Progenitor cell of endocrine pancreas (in vitro differentiated cells): ENCODE measurements around the gene MOB3B. TPM values are rescaled to one million over a fixed set of nuclear protein-coding genes. Genes with fewer than 3 reads are reported as not detected.
A peak's percentile ranks its signal among the peaks of the same experiment; 100 is the strongest.

Experiments
- DNase-seq: peaks from one replicate; pipeline ENCODE4 v3.0.0; 2021; ENCODE audit warnings: low spot score; ENCODE audit not compliant: unreplicated experiment
- H3K27ac Mint-ChIP-seq: 2 replicates; pipeline ENCODE4 v1.8.0; 2021; ENCODE audit warnings: mild to moderate bottlenecking, moderate library complexity, mixed read lengths
- H3K27me3 Mint-ChIP-seq: 2 replicates; pipeline ENCODE4 v1.8.0; 2021; ENCODE audit warnings: mixed read lengths
- H3K36me3 Mint-ChIP-seq: 2 replicates; pipeline ENCODE4 v1.8.0; 2022; ENCODE audit warnings: mixed read lengths; ENCODE audit not compliant: insufficient read depth
- H3K4me1 Mint-ChIP-seq: 2 replicates; pipeline ENCODE4 v1.8.0; 2021; ENCODE audit warnings: low read depth, mixed read lengths
- H3K4me3 Mint-ChIP-seq: 2 replicates; pipeline ENCODE4 v1.8.0; 2021; ENCODE audit warnings: low read depth, mild to moderate bottlenecking, moderate library complexity, mixed read lengths
- H3K9me3 Mint-ChIP-seq: 2 replicates; pipeline ENCODE4 v1.8.0; 2021; ENCODE audit warnings: low read depth, mixed read lengths
- total RNA-seq: library from RNA; stranded (reverse); gene quantifications from 2 replicates; pipeline ENCODE4 v1.2.1, GENCODE V29; 2021
- TF ChIP-seq, protein P1 (sequence below): fragments of 200-600 bp; sonication (generic); IDR thresholded peaks from one replicate; pipeline ENCODE4 v1.5.0; 2021; ENCODE audit warnings: antibody characterized with exemption, mild to moderate bottlenecking; ENCODE audit not compliant: unreplicated experiment

MOB3B gene
- total RNA-seq, 1 donor from 2014 or later, result 15.4 TPM

DNA sequence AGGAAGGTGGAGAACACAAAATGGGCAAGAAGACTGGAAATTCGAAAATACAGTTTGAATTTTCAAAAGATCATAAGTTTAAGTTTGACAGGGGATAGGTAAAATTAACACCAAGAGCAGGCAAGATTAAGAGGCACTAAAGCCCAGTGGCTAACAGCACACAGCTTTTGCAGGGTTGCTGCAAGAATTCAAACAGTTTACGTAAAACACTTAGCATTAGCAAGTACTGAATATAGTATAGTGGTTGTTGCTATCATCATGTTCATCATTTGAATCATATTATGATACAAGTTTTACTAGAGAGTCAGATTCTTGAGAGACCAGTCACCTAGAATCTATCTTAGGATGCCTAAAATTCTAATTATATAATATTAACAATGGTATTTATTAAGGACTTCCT is 66.8 kb downstream of the MOB3B start:
- Mint-ChIP-seq H3K27ac (no peak overlapping the region), H3K4me1 (peaks cover 15% of the 10 kb centered on the region), H3K36me3 (peaks cover 7% of the 10 kb centered on the region), H3K9me3 (peaks cover 6% of the 10 kb centered on the region), H3K4me3 (no peak overlapping the region), H3K27me3 (no peaks in the 10 kb centered on the region)
- DNase-seq, result no peak
- TF ChIP-seq, protein P1, sequence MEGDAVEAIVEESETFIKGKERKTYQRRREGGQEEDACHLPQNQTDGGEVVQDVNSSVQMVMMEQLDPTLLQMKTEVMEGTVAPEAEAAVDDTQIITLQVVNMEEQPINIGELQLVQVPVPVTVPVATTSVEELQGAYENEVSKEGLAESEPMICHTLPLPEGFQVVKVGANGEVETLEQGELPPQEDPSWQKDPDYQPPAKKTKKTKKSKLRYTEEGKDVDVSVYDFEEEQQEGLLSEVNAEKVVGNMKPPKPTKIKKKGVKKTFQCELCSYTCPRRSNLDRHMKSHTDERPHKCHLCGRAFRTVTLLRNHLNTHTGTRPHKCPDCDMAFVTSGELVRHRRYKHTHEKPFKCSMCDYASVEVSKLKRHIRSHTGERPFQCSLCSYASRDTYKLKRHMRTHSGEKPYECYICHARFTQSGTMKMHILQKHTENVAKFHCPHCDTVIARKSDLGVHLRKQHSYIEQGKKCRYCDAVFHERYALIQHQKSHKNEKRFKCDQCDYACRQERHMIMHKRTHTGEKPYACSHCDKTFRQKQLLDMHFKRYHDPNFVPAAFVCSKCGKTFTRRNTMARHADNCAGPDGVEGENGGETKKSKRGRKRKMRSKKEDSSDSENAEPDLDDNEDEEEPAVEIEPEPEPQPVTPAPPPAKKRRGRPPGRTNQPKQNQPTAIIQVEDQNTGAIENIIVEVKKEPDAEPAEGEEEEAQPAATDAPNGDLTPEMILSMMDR, result no peak

DNA sequence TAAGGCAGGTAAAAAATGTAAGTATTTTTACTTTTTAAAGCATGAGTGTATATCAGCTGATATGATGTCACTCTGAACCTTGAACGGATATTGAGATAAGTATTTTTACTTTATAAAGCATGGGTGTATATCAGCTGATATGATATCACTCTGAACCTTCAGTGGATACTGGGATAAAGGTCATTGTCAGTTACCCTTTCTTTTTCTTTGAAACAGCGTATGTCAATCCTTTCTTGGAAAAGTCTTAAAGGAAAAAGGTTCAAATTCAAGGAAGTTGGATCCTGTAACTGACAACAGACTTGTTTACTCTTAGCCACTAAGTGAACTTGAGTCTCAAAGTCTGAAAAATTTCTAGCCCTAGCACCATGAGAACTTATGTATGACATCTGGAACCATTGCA is 67.2 kb downstream of the MOB3B start:
- Mint-ChIP-seq H3K27ac (peak overlapping the region; percentile 15), H3K36me3 (peaks cover 7% of the 10 kb centered on the region), H3K4me1 (peaks cover 19% of the 10 kb centered on the region), H3K4me3 (no peak overlapping the region), H3K27me3 (no peaks in the 10 kb centered on the region), H3K9me3 (peaks cover 6% of the 10 kb centered on the region)
- no peak for DNase-seq
- TF ChIP-seq, protein P1, result no peak

DNA sequence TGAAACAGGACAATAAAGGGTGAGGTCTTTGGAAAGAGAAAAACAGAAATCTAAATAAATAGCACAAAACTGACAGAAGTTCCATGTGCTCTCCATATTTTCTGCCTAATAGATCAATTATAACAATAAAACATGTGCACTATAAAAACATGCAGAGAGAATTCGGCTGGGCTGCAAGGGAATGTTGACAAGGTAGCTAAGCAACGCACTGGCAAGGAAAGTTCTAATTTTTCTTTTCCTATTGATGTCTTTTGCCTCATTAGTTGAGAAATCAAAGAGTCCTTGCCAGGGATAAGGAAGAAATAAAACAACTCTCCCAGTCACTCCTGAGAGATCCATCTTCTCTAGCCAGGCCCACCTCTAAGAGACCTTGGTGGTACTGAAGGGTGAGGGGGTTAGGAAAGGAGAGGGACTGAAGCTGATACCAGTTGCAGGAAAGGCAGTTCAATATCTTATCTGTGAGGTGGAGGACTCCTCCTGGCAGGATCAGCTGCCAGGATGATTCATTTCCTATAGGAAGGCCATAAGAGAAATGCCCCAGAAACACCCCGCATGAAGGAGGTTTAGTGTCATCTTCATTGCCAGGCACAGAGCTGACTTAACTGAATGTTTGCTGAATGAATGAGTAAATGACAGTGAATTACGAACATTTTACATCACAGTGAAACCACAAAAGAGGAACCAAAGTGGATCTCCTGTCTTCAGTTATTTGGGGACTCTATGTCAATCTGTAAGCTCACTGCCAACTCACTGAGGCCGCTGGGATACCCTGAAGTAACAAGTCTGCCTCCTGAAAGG is 69.2 kb downstream of the MOB3B start:
- Mint-ChIP-seq H3K4me1 (peaks cover 18% of the 10 kb centered on the region), H3K4me3 (no peak overlapping the region), H3K36me3 (peaks cover 6% of the 10 kb centered on the region), H3K9me3 (no peaks in the 10 kb centered on the region), H3K27ac (no peak overlapping the region), H3K27me3 (no peaks in the 10 kb centered on the region)
- TF ChIP-seq, protein P1, result no peak
- DNase-seq, result no peak

DNA sequence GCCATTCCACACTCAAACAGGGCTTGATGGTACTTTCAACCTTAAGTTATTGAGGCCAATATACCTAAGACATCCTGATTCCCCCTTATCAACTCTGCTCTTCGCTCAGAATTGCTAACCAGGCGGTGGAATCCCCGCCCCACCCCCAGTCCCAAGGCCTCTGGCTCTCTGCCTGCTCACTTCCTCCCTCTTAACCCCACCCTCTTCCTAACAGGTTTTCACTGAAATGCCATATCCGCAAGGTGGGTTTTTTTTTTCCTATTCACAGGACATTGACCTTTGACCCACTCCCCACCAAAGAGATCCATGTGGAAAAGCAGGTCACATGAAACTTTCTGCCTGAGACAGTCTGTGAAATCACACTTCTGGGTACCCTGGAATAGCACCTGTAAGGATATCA is 72.2 kb downstream of the MOB3B start:
- TF ChIP-seq, protein P1, result no peak
- peaks cover 4% of the 10 kb centered on the region for H3K9me3 Mint-ChIP-seq
- H3K36me3 Mint-ChIP-seq, result peaks cover 8% of the 10 kb centered on the region
- H3K4me1 Mint-ChIP-seq, result peaks cover 16% of the 10 kb centered on the region
- no peak for DNase-seq
- no peaks in the 10 kb centered on the region for H3K27me3 Mint-ChIP-seq
- H3K4me3 Mint-ChIP-seq, result no peak overlapping the region
- H3K27ac Mint-ChIP-seq, result peak overlapping the region; percentile 63

DNA sequence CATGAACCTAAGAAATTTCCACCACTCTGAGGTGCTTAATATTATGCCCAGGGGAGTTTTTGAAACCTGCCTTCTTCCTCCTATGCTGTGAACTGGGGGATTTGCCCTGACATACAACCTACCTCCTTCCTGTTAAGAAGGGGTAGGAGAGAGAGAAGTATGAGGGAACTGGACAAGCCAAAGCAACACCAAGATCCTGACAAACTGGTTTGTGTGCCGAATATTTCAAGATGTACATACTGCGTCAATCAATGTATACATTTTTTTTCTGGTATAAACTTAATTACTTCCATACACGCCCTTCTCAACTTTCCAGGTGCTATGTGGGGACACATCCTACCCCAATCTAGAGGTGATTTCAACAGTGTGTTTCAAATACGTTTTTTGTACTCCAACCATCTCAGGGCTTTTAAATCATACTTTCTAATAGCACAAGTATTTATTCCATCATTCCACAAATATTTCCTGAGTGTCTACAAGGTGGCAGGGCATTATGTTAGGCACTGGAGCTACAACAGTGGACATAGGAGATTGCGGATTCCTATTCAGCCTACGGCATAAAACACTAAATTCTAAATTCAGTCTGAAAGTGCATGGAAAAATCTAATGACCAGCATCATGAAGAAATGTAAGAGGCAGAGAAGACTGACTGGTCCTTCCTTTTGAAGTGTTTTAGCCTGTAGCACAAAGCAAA is 75.6 kb downstream of the MOB3B start:
- Mint-ChIP-seq H3K9me3 (peaks cover 4% of the 10 kb centered on the region), H3K4me1 (peaks cover 9% of the 10 kb centered on the region), H3K27me3 (no peaks in the 10 kb centered on the region), H3K27ac (no peak overlapping the region), H3K4me3 (no peak overlapping the region), H3K36me3 (peaks cover 10% of the 10 kb centered on the region)
- TF ChIP-seq, protein P1, result no peak
- DNase-seq, result no peak
